Right lobe of liver (tissue), 4 donors: Measurements from ENCODE around the gene FER.

Experiments used
- CTCF ChIP-seq, 4 donors: fragments of 200-600 bp in 3 of 4; fragments of 450-650 bp in 1 of 4; IDR thresholded peaks; one replicate each; pipeline versions ENCODE4 v1.5.1 to v1.8.0; 2016 to 2022; ENCODE audit warnings: antibody characterized with exemption in 4 of 4, mild to moderate bottlenecking in 2 of 4
- POLR2A ChIP-seq: fragments of 450-650 bp; IDR thresholded peaks from one replicate; pipeline ENCODE4 v1.6.1; 2017; ENCODE audit warnings: antibody characterized with exemption, mild to moderate bottlenecking
- donor health status: DM: no; HTN: no; CAD: no.
- donor health status: DM: no; HTN: no; CAD: no.
- donor health status: DM: no; HTN: yes; CAD: no.

DNA sequence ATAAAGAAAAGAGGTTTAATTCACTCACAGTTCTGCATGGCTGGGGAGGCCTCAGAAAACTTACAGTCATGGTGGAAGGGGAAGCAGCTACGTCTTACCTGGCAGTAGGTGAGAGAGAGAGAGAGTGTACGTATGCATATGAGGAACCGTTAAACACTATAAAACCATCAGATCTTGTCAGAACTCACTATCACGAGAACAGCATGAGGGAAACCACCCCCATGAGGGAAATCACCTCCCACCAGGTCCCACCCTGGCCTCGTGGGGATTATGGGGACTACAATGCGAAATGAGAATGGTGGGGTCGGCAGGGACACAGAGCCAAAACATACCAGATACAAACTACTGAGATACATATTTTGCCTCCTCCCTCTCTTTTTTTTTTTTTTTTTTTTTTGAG, 10.8 kb upstream of the FER start:
- TF ChIP-seq POLR2A (no peak), CTCF (IDR thresholded peaks at IDR 0.05) (no peak)
